Measurements from ENCODE around the gene MAFB.

MAFB gene

GRCh38 chr20:40702504-40702903 is 13.5 kb upstream of the MAFB start:
- DNase-seq, result no peak

- no peak for DNase-seq
These were observed 9.7 kb upstream of the MAFB start for GRCh38 chr20:40698744-40699143.

DNA sequence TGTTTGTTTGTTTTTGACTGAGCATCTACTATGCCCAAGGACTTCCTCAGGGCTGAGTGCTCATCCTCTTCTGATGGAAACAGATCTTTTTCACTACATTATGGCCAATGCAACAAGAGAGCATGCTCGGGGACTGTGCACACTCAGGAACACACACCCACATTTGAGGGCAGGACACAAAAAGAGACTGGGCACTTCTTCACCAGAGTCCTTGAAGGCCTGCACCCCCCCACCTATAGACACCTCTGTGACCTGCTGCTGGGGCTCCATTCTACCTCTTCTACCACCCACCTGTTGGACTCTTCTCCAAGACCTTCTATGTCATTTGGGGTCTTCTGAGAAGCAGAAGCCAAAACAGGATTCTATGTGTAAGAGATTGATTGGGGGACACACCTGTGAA is 9.2 kb upstream of the MAFB start:
- DNase-seq, result no peak

DNA sequence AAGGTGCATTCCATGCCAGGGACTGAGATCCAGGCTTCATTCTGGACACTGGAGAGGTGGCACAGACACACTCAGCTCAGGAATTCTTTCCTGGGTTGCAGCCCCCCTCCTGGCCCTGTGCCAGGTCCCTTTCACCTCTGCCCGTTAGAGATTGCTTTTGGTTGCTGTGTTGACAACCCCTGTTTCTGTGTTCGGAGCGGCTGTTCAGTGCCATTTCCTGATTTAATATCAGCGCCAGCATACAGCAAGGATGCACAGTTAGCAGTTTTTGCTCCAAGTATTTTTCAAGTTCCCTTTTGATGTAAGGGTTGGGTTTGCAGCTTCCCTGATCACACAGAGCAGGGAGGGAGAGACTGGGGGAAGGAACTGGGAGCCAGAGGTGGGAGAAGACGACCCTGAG is 8.5 kb upstream of the MAFB start:
- no peak for DNase-seq

DNA sequence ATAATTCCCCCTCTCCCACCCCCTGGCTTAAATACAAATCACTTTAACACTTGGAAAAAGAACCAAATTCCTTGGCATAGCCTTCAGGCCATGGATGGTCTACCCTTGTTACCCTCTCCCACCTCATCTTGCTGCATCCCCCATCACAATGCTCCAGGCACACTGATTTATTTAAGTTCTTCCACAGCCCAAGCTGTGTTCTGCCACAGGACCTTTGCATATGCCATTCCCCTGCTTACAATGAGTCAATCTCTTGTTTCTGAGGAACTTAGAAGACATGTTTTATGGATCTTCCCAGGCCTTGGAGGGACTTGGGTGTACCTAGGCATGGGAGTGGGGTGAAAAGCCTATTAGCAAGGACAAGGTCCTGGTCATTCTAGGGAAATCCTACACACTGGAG is 6.2 kb upstream of the MAFB start:
- DNase-seq, result no peak

- no peak for DNase-seq
These were observed 5.2 kb upstream of the MAFB start for GRCh38 chr20:40694246-40694645.

DNA sequence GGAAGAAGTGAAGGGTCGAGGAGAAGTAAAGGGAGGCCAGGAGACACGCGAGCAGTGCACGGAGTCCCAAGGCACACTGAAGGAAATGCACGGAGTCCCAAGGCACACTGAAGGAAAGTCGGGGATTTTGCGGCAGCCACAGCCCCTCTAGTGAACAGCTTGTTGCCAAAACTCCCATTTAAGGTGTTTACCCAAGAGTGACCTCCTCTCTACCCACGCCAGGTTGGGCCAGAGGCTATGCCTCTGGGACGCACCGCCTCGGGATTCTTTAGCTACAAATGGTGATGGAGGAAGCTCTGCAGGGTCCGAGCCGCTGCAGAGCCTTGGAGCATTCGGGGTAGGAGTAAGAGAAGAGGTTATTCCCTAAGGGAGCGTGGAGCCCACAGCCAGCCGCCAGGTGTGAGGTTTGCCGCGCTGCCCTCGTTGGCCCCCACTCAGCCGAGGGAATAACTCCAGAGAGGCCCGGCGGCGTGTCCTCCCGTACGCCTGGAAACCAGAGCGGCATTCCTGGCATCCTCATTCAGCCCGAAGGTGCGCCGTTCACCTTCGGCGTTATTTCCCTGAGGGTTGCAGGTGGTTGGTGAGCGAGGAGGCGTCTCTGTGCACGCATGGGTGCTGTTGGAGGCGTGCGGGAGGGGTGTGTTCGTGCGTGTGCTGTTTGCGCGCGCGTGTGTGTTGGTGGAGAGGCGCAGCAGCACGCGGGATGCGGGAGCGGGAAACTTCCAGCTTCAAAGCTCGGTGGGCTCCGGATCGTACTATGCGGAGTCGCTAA is 3.4 kb upstream of the MAFB start:
- no peak for DNase-seq

DNA sequence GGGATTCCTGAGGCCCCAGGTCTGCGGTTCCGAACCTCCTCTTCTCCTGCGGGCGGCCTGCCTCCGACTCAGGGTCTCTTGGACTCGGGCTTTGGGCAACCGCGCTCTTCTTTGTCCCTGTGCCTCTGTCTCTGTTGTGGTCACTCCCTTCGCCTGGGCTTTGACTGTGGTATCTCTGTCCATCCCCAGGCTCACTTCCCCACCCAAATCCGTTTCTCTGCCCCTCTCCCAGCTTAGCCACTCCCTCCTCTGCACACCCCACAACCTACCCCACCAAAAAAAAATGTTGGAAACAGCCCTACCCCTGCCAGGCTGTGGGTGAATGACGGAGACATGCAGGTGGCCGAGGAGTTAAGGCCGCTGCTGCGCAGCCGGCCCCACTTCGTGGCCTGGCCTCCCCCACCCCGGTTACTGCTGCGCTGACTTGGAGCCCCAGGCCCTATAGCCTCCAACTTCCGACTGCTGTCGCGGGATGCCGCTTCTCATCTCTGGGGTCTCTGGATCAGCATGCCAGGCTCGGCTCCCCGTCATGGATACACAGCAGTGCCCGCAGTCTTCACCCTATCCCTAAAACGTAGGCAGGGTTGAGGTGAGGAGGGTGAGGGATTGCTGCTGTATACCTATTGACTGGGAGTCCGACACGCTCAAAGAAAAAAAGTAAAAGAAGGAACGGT is 2.7 kb upstream of the MAFB start:
- DNase-seq, result no peak

DNA sequence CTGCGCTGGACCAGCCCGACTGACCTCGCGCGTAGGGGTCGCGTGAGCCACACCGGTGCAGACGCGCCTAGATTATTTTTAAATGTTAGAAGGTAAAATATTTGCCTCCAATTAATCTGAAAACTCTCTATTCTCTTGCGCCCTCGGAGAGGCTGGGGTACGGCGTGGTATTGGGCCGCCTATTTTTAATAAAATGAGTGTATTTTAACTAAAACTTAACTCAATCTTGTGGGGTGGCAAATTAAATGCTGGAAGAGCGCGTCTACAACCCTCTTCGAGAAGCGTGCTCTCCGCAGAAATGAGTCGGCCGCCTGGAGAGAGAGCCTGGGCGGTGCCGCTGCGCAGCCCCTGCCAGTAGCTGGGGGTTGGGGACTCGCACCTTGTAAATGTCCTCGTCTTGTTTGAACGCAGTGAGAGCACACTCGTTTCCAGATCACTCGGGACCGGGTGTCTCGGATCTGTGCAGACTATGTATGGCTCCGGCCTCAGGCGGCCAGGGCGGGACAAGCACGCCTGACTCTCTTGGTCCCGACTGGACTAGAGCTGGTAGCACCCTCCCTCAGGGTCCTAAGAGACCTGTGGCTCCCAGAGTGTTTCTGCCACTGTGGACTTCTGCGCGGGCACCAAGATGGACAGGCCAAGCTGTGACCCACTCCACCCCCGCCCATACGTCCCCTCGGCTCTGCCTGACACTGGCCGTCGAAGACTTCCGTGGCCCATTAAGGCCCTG is 2.0 kb upstream of the MAFB start:
- DNase-seq, result no peak

DNA sequence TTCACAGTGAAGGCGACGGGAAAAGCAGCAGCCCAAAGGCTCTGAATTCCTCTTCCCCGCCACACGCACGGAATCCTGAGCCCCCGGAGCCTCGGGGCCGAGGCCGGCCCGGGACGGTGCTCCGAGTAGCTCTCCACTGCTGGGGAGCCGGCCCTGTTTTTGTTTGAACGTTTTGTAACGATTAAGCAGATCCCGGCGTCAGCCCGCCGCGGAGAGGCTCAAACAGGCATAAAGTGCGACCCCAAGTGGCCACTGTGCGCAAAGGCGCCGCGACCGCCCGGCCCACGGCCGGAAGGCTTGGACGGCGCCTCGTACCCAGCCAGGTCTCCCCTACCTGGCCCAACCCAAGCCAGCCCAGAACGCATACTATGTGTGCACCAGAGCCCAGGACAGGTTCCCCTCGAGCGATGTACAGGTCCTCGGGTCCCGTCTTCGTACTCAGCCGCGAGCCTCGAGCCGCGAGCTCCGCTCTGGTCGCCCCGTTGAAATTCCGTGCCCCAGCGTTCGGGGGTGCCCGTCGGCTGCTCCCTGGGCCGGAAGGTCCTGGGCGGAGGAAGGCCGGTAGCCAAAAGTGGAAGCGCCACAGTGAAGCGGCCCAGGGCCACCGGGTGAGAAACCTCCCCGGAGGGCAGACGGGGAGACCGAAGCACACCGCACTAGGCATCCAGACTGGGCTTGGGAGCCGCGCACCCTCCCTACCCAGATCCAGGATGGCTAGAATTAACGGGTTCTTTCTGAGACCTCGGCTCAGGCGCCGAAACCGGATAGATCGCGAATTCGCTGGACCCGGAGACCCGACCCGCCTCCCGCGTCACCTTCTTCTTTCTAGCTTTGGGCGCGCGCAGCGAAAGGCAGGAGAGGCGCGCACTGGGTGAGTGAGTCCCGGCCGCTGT is 1.2 kb upstream of the MAFB start:
- peak; percentile 19 for DNase-seq

DNA sequence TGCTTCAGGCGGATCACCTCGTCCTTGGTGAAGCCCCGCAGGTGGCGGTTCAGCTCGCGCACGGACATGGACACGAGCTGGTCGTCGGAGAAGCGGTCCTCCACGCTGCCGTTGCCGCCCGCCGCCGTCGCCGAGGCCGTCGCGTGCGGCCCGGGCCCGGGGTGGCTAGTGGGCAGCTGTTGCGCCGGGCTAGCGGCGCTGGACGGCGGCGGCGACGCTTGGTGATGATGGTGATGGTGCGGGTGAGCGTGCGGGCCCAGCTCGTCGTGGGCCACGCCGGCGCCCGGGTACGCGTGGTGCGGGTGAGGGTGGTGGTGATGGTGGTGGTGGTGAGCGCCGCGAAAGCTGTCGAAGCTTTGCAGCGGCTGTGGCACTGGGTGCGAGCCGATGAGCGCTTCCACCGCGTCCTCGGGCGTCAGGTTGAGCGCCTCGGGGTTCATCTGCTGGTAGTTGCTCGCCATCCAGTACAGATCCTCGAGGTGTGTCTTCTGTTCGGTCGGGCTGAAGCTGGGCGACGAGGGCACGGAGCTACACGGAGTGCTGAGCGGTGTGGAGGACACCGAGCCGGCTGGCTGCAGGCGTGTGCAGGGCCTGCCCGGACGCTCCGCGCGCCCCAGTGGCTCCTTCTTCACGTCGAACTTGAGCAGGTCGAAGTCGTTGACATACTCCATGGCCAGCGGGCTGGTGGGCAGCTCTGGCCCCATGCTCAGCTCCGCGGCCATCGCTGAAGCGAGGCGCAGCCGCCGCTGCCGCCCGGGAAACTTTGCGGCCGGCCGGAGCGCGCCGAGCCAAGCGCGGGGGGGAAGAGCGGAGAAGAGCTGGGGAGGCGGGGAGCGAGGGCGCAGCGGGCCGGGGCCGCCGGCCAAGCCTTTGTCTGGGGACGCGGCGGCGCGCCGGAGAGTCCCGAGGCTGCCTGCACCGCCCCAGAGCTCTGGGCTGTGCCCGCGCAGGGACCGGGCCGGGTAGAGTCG is 622 bp downstream of the MAFB start:
- DNase-seq, result no peak

DNA sequence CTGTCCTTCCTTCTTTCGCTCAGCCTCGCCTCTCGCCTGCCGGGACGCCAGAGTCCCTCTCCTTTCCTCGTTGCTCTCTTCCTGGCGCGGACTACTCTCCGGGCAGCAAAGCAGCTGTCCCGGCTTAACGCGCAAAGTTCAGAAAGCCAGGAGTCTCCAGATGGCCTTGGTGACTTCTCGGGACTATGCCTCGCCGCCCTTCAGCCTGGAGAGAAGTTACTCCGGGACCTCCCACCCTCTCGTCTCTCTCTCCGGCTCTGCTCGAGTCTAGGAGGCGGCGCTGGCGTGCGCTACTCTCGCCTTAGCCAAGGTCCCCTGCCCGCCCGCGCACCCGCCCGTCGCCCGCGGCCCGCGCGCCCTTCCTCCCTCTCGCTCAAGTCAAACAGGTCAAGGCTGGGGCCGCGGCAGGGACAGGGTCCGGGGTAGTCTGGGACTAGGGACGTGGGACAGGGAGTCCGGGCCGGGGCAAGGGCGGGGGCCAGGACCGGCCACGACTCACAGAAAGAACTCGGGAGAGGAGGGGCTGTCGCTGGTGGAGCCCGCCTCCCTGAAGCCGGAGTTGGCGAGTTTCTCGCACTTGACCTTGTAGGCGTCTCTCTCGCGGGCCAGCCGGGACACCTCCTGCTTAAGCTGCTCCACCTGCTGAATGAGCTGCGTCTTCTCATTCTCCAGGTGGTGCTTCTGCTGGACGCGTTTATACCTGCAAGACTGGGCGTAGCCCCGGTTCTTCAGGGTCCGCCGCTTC is 1.5 kb downstream of the MAFB start:
- DNase-seq, result no peak

DNA sequence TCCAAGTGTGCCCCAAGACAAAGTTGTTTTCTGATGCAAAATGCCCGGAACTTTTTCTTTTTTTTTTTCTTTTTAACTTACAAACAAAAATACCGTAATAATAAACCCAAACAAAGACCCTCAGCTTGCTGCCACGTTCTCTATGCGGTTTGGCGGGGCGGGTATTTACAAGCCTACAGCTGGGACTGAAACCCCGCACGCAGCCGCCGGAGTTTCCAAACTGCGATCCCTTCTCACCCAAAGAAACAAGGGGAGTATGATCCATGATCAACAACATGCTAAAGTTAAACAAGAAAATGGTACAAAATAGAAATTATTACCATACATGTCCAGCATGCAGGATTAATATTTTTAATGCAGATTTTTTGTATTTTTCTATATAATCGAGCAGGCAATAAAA is 2.1 kb downstream of the MAFB start:
- no peak for DNase-seq

DNA sequence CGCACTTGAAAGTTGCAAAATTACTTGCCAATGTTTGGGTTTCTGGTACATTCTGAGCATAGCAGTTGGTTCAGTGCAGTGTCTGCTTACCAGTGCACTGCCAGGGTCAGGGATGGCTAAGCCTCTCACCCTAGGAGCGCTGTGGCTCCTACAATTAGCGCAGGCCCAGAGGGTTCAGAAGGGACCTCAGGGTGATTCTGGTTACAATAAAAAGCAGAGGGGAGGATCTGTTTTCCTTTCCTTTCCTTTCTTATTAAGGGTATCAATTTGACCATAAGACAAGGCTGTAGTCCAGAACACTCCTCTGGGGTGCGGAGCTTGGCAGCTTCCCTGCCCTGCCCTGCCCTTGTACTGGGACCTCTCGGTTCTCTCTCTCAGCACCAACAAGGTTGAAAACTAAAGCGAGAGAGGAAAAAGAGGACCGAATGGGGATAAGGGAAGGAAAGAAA is 2.6 kb downstream of the MAFB start:
- DNase-seq, result no peak

DNA sequence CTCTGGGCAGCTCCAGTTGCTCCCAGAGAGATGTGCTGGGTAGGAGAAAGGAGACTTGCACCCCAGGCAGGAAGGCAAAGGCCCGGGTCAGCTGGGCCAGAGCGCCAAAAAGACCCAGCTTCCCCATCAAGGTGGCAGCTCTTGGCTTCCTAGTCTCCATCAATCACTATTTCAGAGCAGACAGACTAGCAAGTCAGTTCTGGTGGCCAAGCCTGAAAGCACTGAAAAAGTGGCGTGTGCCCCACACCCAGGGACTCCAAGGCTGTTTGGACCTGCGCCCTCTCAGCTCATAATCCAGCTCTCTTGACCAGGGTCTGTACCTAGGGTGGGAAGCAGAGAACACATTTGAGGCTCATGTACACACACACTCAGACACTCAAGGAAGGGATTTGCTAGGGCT is 3.7 kb downstream of the MAFB start:
- DNase-seq, result no peak

- DNase-seq, result no peak
These were observed 5.2 kb downstream of the MAFB start for GRCh38 chr20:40683894-40684268.

DNA sequence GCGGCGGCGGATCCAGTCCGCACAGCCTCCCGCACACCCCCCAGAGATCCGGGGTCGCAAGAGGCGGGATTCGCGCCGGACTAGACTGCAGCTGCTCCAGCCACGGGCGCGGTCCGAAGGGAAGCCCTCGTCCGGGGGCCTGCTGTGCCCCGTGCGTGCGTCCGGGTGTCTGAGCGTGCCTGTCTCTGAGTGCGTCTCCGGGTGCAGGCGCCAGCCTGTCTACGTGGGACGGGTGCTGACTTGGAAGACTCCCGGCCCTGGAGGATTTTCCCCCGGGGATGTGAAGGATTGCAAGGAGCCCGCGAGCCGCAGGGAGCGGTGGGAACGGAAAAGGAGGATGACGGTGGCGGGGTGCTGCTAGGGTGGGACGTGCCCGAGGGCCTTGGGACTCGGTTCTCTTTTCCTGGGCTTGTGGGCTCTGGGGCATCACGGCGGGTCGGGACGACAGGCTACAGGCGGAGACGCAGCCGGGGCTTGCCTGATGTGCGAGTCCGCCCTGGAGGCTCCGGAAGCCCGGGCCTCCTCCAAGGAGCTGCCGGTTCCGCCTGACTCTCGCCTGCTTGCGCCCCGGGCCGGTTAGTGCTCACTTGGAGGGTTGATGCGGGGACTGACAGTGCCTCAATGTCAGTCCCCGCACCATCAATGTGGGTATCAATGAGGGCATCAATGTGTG is 5.7 kb downstream of the MAFB start:
- DNase-seq, result no peak

DNA sequence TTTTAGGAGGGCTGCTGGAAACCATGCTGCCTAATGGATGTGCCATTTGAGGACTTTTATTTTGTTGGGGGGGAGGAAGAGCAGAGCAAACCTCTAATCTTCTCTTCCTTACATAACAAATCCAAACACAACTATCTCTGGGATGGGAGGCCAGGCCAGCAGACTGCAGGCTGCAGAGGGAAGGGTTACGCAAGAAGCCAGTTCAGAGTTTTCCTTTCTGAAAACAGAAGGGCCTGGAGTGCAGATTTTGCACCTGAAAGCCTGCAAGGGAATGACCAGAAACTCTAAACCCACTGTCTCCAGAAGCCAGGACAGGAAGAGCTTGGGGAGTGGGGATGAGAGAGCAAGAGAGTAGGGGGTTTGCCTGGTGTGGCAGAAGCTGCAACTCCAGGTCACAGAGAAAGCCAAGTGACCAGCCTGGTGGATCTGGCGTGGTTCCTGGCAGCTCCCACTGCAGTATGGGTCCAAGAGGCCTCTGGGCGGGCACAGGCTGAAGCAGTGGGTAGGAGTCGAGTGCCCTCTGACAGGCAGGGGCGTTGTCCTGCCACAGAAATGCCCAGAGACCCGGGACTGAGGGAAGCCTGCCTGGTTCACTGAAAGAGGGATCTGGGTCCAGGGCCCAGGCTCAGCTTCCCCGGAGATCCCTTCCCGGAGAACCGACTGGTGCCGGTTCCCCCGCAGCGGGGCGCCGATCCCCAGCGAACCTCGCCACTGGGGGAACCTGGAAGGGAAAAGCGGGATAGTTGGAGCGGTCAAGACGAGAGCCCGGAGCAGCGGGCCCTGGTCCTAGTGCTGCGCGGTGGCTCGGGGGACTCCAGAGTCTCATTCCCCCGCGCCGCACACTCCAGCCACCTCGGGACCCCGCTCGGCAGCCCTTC is 6.7 kb downstream of the MAFB start:
- DNase-seq, result no peak

GRCh38 chr20:40681684-40682083 is 7.4 kb downstream of the MAFB start:
- no peak for DNase-seq

All from central memory CD4-positive, alpha-beta T cell (primary cell).